ENCODE data around the gene CMAS.
"Not testable (repeated sequence)": the region's sequence is repeated elsewhere in the genome, so short reads cannot be mapped to it uniquely, and the experiment has no call there.

Gene CMAS

GRCh38 chr12:22046090-22046967 lies at the start of gene CMAS:
TSS of gene CMAS (plus strand) at chr12:22046218. CDS start at chr12:22046304, 86 bp downstream.
- in situ Hi-C loops (cut with MboI; ENCODE audit: low sequenced_read_pairs), result no loop called here

GRCh38 chr12:21998295-21998694 lies 47.7 kb upstream of the CMAS start:
- in situ Hi-C loops (cut with MboI; ENCODE audit: low sequenced_read_pairs), result no loop called here

GRCh38 chr12:21998782-21999181 lies 47.2 kb upstream of the CMAS start:
- in situ Hi-C loops (cut with MboI; ENCODE audit: low sequenced_read_pairs), result no loop called here

GRCh38 chr12:22002430-22002829 lies 43.6 kb upstream of the CMAS start:
- in situ Hi-C loops (cut with MboI; ENCODE audit: low sequenced_read_pairs), result no loop called here

- in situ Hi-C loops (cut with MboI; ENCODE audit: low sequenced_read_pairs), result not testable (repeated sequence)
These were observed 38.2 kb upstream of the CMAS start for GRCh38 chr12:22007794-22008193.

GRCh38 chr12:22008196-22008595 lies 37.8 kb upstream of the CMAS start:
- in situ Hi-C loops (cut with MboI; ENCODE audit: low sequenced_read_pairs), result no loop called here

- in situ Hi-C loops (cut with MboI; ENCODE audit: low sequenced_read_pairs), result no loop called here
These were observed 31.8 kb upstream of the CMAS start for GRCh38 chr12:22014041-22014782.

- in situ Hi-C loops (cut with MboI; ENCODE audit: low sequenced_read_pairs), result no loop called here
These were observed 31.3 kb upstream of the CMAS start for GRCh38 chr12:22014783-22015144.

GRCh38 chr12:22016982-22017381 lies 29.0 kb upstream of the CMAS start:
- in situ Hi-C loops (cut with MboI; ENCODE audit: low sequenced_read_pairs), result no loop called here

- in situ Hi-C loops (cut with MboI; ENCODE audit: low sequenced_read_pairs), result no loop called here
These were observed 27.2 kb upstream of the CMAS start for GRCh38 chr12:22018860-22019259.

- in situ Hi-C loops (cut with MboI; ENCODE audit: low sequenced_read_pairs), result not testable (repeated sequence)
These were observed 22.5 kb upstream of the CMAS start for GRCh38 chr12:22023489-22023888.

GRCh38 chr12:22029491-22029890 lies 16.5 kb upstream of the CMAS start:
- in situ Hi-C loops (cut with MboI; ENCODE audit: low sequenced_read_pairs), result no loop called here

GRCh38 chr12:22029991-22030390 lies 16.0 kb upstream of the CMAS start:
- in situ Hi-C loops (cut with MboI; ENCODE audit: low sequenced_read_pairs), result no loop called here

- in situ Hi-C loops (cut with MboI; ENCODE audit: low sequenced_read_pairs), result no loop called here
These were observed 13.3 kb upstream of the CMAS start for GRCh38 chr12:22032732-22033131.

- in situ Hi-C loops (cut with MboI; ENCODE audit: low sequenced_read_pairs), result no loop called here
These were observed 11.1 kb upstream of the CMAS start for GRCh38 chr12:22034709-22035506.

GRCh38 chr12:22037947-22038346 lies 8.1 kb upstream of the CMAS start:
- in situ Hi-C loops (cut with MboI; ENCODE audit: low sequenced_read_pairs), result no loop called here

GRCh38 chr12:22038734-22039133 lies 7.3 kb upstream of the CMAS start:
- in situ Hi-C loops (cut with MboI; ENCODE audit: low sequenced_read_pairs), result no loop called here

- in situ Hi-C loops (cut with MboI; ENCODE audit: low sequenced_read_pairs), result no loop called here
These were observed 6.7 kb upstream of the CMAS start for GRCh38 chr12:22039361-22039760.

- in situ Hi-C loops (cut with MboI; ENCODE audit: low sequenced_read_pairs), result no loop called here
These were observed 2.9 kb upstream of the CMAS start for GRCh38 chr12:22042976-22043669.

- in situ Hi-C loops (cut with MboI; ENCODE audit: low sequenced_read_pairs), result no loop called here
These were observed 2.1 kb upstream of the CMAS start for GRCh38 chr12:22043943-22044342.

- in situ Hi-C loops (cut with MboI; ENCODE audit: low sequenced_read_pairs), result no loop called here
These were observed 1.6 kb upstream of the CMAS start for GRCh38 chr12:22044391-22044790.
